AG04450 (cell line): ENCODE data around the gene TCN2. TPM values are rescaled to one million over a fixed set of nuclear protein-coding genes. Genes with fewer than 3 reads are reported as not detected.
A peak's percentile ranks its signal among the peaks of the same experiment; 100 is the strongest.
"Not testable (repeated sequence)": the region's sequence is repeated elsewhere in the genome, so short reads cannot be mapped to it uniquely, and the experiment has no call there.

Experiments used
- CTCF ChIA-PET: fragments of 300-600, 350-600 bp; formaldehyde crosslinking; extraction: SDS; loops from one replicate; lab custom pipeline; 2022; ENCODE audit warnings: antibody characterized with exemption, inconsistent platforms; lab: Charles Lee
- POLR2A ChIA-PET: fragments of 350-600 bp; formaldehyde crosslinking; extraction: SDS; loops from one replicate; lab custom pipeline; 2021; ENCODE audit warnings: antibody characterized with exemption, inconsistent platforms; lab: Yijun Ruan, JAX
- DNase-seq: peaks from one replicate; pipeline ENCODE4 v3.0.0-alpha.2; 2011; ENCODE audit warnings: low read depth, low spot score
- H3K27ac ChIP-seq: one replicate; pipeline ENCODE4 v1.5.1; 2012; ENCODE audit warnings: low read depth, low read length, control low read depth
- H3K27me3 ChIP-seq: one replicate; pipeline ENCODE4 v1.6.0; 2012; ENCODE audit warnings: low read length; ENCODE audit not compliant: control insufficient read depth, insufficient read depth
- H3K4me3 ChIP-seq: 2 replicates; pipeline ENCODE4 v1.5.1; 2011; ENCODE audit warnings: mild to moderate bottlenecking, low read depth, low read length, control low read depth
- H3K9me3 ChIP-seq: 2 replicates; pipeline ENCODE4 v1.5.1; 2012; ENCODE audit warnings: low read length; ENCODE audit not compliant: control insufficient read depth, insufficient read depth
- CTCF ChIP-seq: IDR thresholded peaks from 2 replicates; pipeline ENCODE4 v1.5.1; 2011; ENCODE audit warnings: low read depth, low read length, control low read depth, inconsistent platforms
- polyA plus RNA-seq: library from polyadenylated mRNA; depleted of rRNA; stranded (reverse); fragments of >200 nt; gene quantifications from 2 replicates; pipeline ENCODE4 v1.2.3, GENCODE V29; 2011

Gene TCN2
- polyA plus RNA-seq, 1 experiment, result 6.6 TPM

DNA sequence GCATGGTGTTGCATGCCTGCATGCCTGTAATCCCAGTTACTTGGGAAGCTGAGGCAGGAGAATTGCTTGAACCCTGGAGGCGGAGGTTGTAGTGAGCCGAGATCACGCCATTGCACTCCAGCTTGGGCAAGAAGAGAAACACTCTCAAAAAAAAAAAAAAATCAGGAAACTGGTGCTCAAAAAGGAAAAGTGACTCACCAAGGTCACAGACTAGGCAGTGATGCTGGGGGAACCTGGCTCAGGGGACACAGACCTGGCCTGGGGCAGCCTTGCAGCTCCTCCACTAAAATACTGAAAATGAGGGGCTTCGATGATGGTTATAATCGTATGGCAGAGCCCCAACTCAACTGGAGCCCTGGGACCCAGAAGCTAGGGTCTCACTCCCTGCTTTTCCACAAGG lies 20.5 kb downstream of the TCN2 start:
- Histone ChIP-seq H3K27ac (no peak overlapping the region), H3K9me3 (no peaks in the 10 kb centered on the region), H3K4me3 (no peak overlapping the region), H3K27me3 (no peaks in the 10 kb centered on the region)
- CTCF ChIA-PET, result no interaction called here
- TF ChIP-seq CTCF, result no peak
- DNase-seq, result no peak
- POLR2A ChIA-PET, result no interaction called here

- H3K27ac ChIP-seq, result no peak overlapping the region
- no peak for TF ChIP-seq CTCF
- H3K9me3 ChIP-seq, result no peaks in the 10 kb centered on the region
- H3K27me3 ChIP-seq, result no peaks in the 10 kb centered on the region
- no peak overlapping the region for H3K4me3 ChIP-seq
- ChIA-PET POLR2A (interaction anchor here (1.4 kb wide), 1 partner anchor 9 kb away, joined by 3 read pairs; no protein-coding TSS in a partner anchor), CTCF (interaction anchor here (0.6 kb wide), 1 partner anchor 260 kb away, joined by 3 read pairs; no protein-coding TSS in a partner anchor)
- no peak for DNase-seq
These were observed 21.5 kb downstream of the TCN2 start for GRCh38 chr22:30628491-30628890.

- POLR2A ChIA-PET, H3K27ac ChIP-seq, DNase-seq, CTCF ChIA-PET, H3K27me3 ChIP-seq, H3K4me3 ChIP-seq, H3K9me3 ChIP-seq: not testable (repeated sequence)
These were observed 24.5 kb downstream of the TCN2 start for GRCh38 chr22:30631469-30631868.

DNA sequence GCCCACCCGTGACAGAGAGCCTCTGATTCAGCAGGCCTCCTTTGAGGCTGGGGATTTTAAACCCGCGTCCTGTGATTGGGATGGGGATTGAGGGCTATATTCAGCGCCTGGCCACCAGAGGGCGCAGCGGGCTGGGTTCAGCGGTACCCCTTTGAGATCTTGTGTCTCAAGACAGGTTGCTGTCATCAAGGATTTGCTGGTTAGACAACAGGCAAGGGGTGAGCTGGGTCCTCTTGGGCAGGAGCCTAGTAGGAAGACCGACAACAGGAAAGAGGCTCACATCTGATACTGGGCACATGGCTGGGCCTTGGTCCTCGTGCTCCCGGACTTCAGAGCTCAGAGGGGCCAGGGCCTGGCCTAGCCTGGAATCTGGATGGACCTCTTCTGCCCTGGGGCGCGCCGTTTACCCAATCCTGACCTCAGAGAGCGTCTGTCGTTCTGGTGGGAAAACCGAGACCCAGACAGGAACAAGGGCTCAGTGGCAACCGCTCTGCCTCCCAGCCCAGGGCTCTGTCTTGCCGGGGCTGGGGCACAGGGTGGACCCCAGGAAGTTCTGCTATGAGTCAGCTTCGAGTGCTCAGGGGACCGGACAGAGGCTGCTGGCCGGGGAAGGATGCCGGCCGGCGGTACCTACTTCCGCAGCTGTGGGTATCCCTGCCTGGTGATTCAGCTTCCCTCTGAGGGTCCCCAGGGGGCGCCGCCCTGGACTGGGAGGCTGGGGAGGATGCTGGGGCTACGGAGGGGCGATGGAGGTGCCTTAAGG lies 27.7 kb downstream of the TCN2 start:
- no peaks in the 10 kb centered on the region; the same call in 1 of the 2 replicates for H3K9me3 ChIP-seq
- H3K27me3 ChIP-seq, result no peaks in the 10 kb centered on the region
- peak; percentile 96 for TF ChIP-seq CTCF
- peak overlapping the region; percentile 39 for H3K4me3 ChIP-seq
- peak; percentile 74 for DNase-seq
- ChIA-PET POLR2A (interaction anchor here (0.7 to 2.6 kb wide), 6 partner anchors 16 to 627 kb away, joined by 4 to 16 read pairs (median 8); partner anchors contain the start of gene DUSP18), CTCF (interaction anchor here (0.5 to 4.2 kb wide), 47 partner anchors 9 to 1057 kb away, joined by 3 to 199 read pairs (median 4); partner anchors contain the start of genes PES1 and TCN2)
- peak overlapping the region; percentile 79 for H3K27ac ChIP-seq

DNA sequence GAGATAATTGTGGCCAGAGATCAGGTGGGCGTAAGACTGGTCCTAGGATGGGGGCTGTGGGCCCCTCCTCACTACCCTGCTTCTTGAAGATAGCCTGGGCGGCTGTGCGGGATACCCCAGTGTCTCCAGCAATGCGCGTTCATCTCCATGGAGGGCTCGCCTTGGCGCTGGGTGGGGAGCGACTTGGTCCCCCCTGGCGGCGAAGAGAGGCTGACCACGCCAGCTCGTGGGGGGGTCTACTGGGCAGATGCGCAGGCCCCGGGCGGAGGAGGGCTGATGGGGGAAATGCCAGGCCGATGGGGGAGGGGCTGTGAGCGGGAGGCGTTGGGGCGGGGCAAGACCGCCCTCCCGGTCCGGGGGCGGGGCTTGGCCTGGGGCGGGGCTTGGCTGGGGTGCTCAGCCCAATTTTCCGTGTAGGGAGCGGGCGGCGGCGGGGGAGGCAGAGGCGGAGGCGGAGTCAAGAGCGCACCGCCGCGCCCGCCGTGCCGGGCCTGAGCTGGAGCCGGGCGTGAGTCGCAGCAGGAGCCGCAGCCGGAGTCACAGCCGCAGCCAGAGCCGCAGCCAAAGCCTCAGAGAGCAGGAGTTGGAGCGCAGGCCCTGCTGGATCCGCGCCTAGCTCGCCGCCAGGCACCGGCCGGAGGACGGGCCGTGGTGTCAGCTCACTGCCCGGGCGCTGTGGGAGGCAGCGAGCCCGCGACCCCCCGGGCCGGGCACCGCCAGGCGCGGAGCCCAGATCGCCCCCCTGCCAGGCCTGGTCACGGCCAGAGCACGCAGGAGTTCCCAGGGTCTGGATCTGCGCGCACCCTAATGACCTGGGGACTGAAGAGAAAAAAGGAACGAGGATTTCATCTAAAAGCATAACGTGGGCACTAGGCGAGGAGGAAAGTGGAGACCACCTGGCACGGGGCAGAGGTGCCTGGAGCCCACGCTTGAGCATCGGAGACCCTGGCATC lies 28.6 kb downstream of the TCN2 start, which contains the start of gene SLC35E4:
Gene SLC35E4, plus strand, starts transcription at position 509 of the 953 bp plus-strand sequence. CDS start 670 bp downstream, outside the sequence.
- H3K27ac ChIP-seq, result peak within 1 kb of the TSS; percentile 79
- DNase-seq, result peak; percentile 78
- TF ChIP-seq CTCF, result peak; percentile 48
- CTCF ChIA-PET, result interaction anchor here (0.5 to 4.2 kb wide), 33 partner anchors 8 to 1058 kb away, joined by 3 to 199 read pairs (median 5); partner anchors contain the start of genes PES1 and TCN2
- H3K4me3 ChIP-seq, result peak within 1 kb of the TSS; percentile 72
- H3K27me3 ChIP-seq, result no peaks in the 10 kb centered on the region
- POLR2A ChIA-PET, result interaction anchor here (0.5 to 2.6 kb wide), 7 partner anchors 15 to 924 kb away, joined by 3 to 16 read pairs (median 6); partner anchors contain the start of gene DUSP18
- H3K9me3 ChIP-seq, result no peaks in the 10 kb centered on the region; the same call in 1 of the 2 replicates
